HFFc6 (cell line): ENCODE data around the gene ATG4A. TPM values are rescaled to one million over a fixed set of nuclear protein-coding genes. Genes with fewer than 3 reads are reported as not detected.

Source experiments
- DNase-seq: peaks from one replicate; pipeline ENCODE4 v3.0.0-alpha.2; 2018
- H3K27ac Mint-ChIP-seq: 2 replicates; pipeline ENCODE4 v1.8.0; 2020; ENCODE audit warnings: mild to moderate bottlenecking, mixed read lengths
- H3K27me3 Mint-ChIP-seq: 2 replicates; pipeline ENCODE4 v1.8.0; 2021; ENCODE audit warnings: mild to moderate bottlenecking, moderate library complexity, mixed read lengths; ENCODE audit not compliant: insufficient read depth
- H3K36me3 Mint-ChIP-seq: 2 replicates; pipeline ENCODE4 v1.8.0; 2021; ENCODE audit warnings: low read depth, mixed read lengths
- H3K4me1 Mint-ChIP-seq: 2 replicates; pipeline ENCODE4 v1.8.0; 2020; ENCODE audit warnings: low read depth, mixed read lengths
- H3K4me3 Mint-ChIP-seq: 2 replicates; pipeline ENCODE4 v1.8.0; 2020; ENCODE audit warnings: mild to moderate bottlenecking, moderate library complexity, mixed read lengths
- H3K9me3 Mint-ChIP-seq: 2 replicates; pipeline ENCODE4 v1.8.0; 2020; ENCODE audit warnings: mild to moderate bottlenecking, mixed read lengths
- CTCF ChIP-seq: fragments of 200-600 bp; sonication (generic); IDR thresholded peaks from 2 replicates; pipeline ENCODE4 v1.5.0; 2021; ENCODE audit warnings: antibody characterized with exemption, mild to moderate bottlenecking
- total RNA-seq, 6 experiments: library from RNA; stranded (reverse); fragmentation: NEBNext Ultra II Directional; extraction: Animal tissue kit (Norgen Biotek cat#: 25700); gene quantifications; 2 replicates in 1 of 6; 3 replicates in 5 of 6; pipeline ENCODE4 v1.2.3, GENCODE V29; 2021

The ATG4A gene
- total RNA-seq, 6 experiments from 2014 or later, result 11.6 to 15.0 (median 13.4) TPM

- no peak for TF ChIP-seq CTCF
- H3K27ac Mint-ChIP-seq, result no peak overlapping the region
- H3K9me3 Mint-ChIP-seq, result no peaks in the 10 kb centered on the region
- H3K36me3 Mint-ChIP-seq, result peaks cover 4% of the 10 kb centered on the region; the same call in 1 of the 2 replicates
- no peak overlapping the region for H3K4me3 Mint-ChIP-seq
- no peaks in the 10 kb centered on the region for H3K27me3 Mint-ChIP-seq
- DNase-seq, result no peak
- peaks cover 40% of the 10 kb centered on the region for H3K4me1 Mint-ChIP-seq
Measured at GRCh38 chrX:108117988-108118387, 26.4 kb downstream of the ATG4A start.

- TF ChIP-seq CTCF, result no peak
- Mint-ChIP-seq H3K9me3 (no peaks in the 10 kb centered on the region), H3K4me3 (no peak overlapping the region), H3K36me3 (no peaks in the 10 kb centered on the region), H3K4me1 (peaks cover 50% of the 10 kb centered on the region), H3K27me3 (no peaks in the 10 kb centered on the region), H3K27ac (peak overlapping the region; percentile 43; the same call in 1 of the 2 replicates)
- DNase-seq, result no peak
Measured at GRCh38 chrX:108121291-108121690, 29.7 kb downstream of the ATG4A start.

- H3K36me3 Mint-ChIP-seq, result no peaks in the 10 kb centered on the region
Measured at GRCh38 chrX:108122748-108123147, 31.2 kb downstream of the ATG4A start.

GRCh38 chrX:108123591-108124366 lies 32.2 kb downstream of the ATG4A start:
- H3K4me3 Mint-ChIP-seq, result no peak overlapping the region
- H3K36me3 Mint-ChIP-seq, result no peaks in the 10 kb centered on the region
- no peak for TF ChIP-seq CTCF
- no peaks in the 10 kb centered on the region for H3K27me3 Mint-ChIP-seq
- H3K9me3 Mint-ChIP-seq, result no peaks in the 10 kb centered on the region
- H3K4me1 Mint-ChIP-seq, result peaks cover 47% of the 10 kb centered on the region
- no peak for DNase-seq
- peak overlapping the region; percentile 94 for H3K27ac Mint-ChIP-seq

More at GRCh38 chrX:108122748-108123147, 31.2 kb downstream of the ATG4A start:
- Mint-ChIP-seq H3K4me3 (no peak overlapping the region), H3K27ac (peak overlapping the region; percentile 94), H3K27me3 (no peaks in the 10 kb centered on the region), H3K4me1 (peaks cover 47% of the 10 kb centered on the region), H3K9me3 (no peaks in the 10 kb centered on the region)
- peak; percentile 11 for DNase-seq
- no peak for TF ChIP-seq CTCF

- no peaks in the 10 kb centered on the region for H3K36me3 Mint-ChIP-seq
- no peaks in the 10 kb centered on the region for H3K27me3 Mint-ChIP-seq
- DNase-seq, result no peak
- peaks cover 42% of the 10 kb centered on the region for H3K4me1 Mint-ChIP-seq
- TF ChIP-seq CTCF, result no peak
- no peak overlapping the region; the same call in 1 of the 2 replicates for H3K27ac Mint-ChIP-seq
- no peak overlapping the region for H3K4me3 Mint-ChIP-seq
- H3K9me3 Mint-ChIP-seq, result no peaks in the 10 kb centered on the region
Measured at GRCh38 chrX:108126661-108127060, 35.1 kb downstream of the ATG4A start.
